Measurements from ENCODE around the gene TFDP2.
"Not testable (repeated sequence)": the region's sequence is repeated elsewhere in the genome, so short reads cannot be mapped to it uniquely, and the experiment has no call there.

TFDP2 gene

GRCh38 chr3:142105991-142106390 lies 43.4 kb downstream of the TFDP2 start:
- no peak overlapping the region for H3K9ac ChIP-seq
- no peaks in the 10 kb centered on the region for H3K27me3 ChIP-seq (ENCODE audit: control insufficient read depth, insufficient read depth, low read length)

GRCh38 chr3:142104763-142105162 lies 44.6 kb downstream of the TFDP2 start:
- H3K27me3 ChIP-seq (ENCODE audit: control insufficient read depth, insufficient read depth, low read length) = no peaks in the 10 kb centered on the region
- no peak for TF ChIP-seq CTCF (IDR thresholded peaks at IDR 0.05)

More at GRCh38 chr3:142105991-142106390, 43.4 kb downstream of the TFDP2 start:
- H3K9me3 ChIP-seq (ENCODE audit: control insufficient read depth, low read length) = no peaks in the 10 kb centered on the region
- peaks cover 5% of the 10 kb centered on the region for H3K4me1 ChIP-seq
- no peak overlapping the region for H2AFZ ChIP-seq
- no peak overlapping the region for H3K4me2 ChIP-seq (ENCODE audit: low read length)
- TF ChIP-seq CTCF (IDR thresholded peaks at IDR 0.05) = no peak
- H3K79me2 ChIP-seq = peaks cover 31% of the 10 kb centered on the region
- H3K4me3 ChIP-seq (ENCODE audit: low read depth, low read length) = no peak overlapping the region
- no peak overlapping the region for H3K27ac ChIP-seq
- H3K36me3 ChIP-seq (ENCODE audit: control insufficient read depth, insufficient read depth, low read length) = no peaks in the 10 kb centered on the region

GRCh38 chr3:142098964-142099363 lies 50.4 kb downstream of the TFDP2 start:
- Histone ChIP-seq H2AFZ (no peak overlapping the region), H3K36me3 (ENCODE audit: control insufficient read depth, insufficient read depth, low read length) (no peaks in the 10 kb centered on the region), H3K4me1 (no peaks in the 10 kb centered on the region), H3K79me2 (no peaks in the 10 kb centered on the region), H3K27ac (no peak overlapping the region), H3K4me2 (ENCODE audit: low read length) (no peak overlapping the region), H3K27me3 (ENCODE audit: control insufficient read depth, insufficient read depth, low read length) (no peaks in the 10 kb centered on the region), H3K9ac (no peak overlapping the region), H3K9me3 (ENCODE audit: control insufficient read depth, low read length) (no peaks in the 10 kb centered on the region), H3K4me3 (ENCODE audit: low read depth, low read length) (no peak overlapping the region)
- no peak for TF ChIP-seq CTCF (IDR thresholded peaks at IDR 0.05)

More at GRCh38 chr3:142104763-142105162, 44.6 kb downstream of the TFDP2 start:
- no peak overlapping the region for H3K27ac ChIP-seq
- peaks cover 20% of the 10 kb centered on the region for H3K79me2 ChIP-seq
- H3K4me1 ChIP-seq = peaks cover 5% of the 10 kb centered on the region
- H3K4me2 ChIP-seq (ENCODE audit: low read length) = no peak overlapping the region
- H2AFZ ChIP-seq = no peak overlapping the region
- no peaks in the 10 kb centered on the region for H3K9me3 ChIP-seq (ENCODE audit: control insufficient read depth, low read length)
- H3K9ac ChIP-seq = no peak overlapping the region
- no peak overlapping the region for H3K4me3 ChIP-seq (ENCODE audit: low read depth, low read length)
- no peaks in the 10 kb centered on the region for H3K36me3 ChIP-seq (ENCODE audit: control insufficient read depth, insufficient read depth, low read length)

- Histone ChIP-seq H3K27ac (no peak overlapping the region), H3K79me2 (no peaks in the 10 kb centered on the region), H3K36me3 (ENCODE audit: control insufficient read depth, insufficient read depth, low read length) (no peaks in the 10 kb centered on the region), H3K9ac (no peak overlapping the region), H3K9me3 (ENCODE audit: control insufficient read depth, low read length) (no peaks in the 10 kb centered on the region), H2AFZ (no peak overlapping the region), H3K4me3 (ENCODE audit: low read depth, low read length) (no peak overlapping the region), H3K27me3 (ENCODE audit: control insufficient read depth, insufficient read depth, low read length) (no peaks in the 10 kb centered on the region), H3K4me2 (ENCODE audit: low read length) (no peak overlapping the region), H3K4me1 (no peaks in the 10 kb centered on the region)
- TF ChIP-seq CTCF (IDR thresholded peaks at IDR 0.05) = no peak
Measured at GRCh38 chr3:142097099-142097843, 52.1 kb downstream of the TFDP2 start.

- H3K9me3 ChIP-seq (ENCODE audit: control insufficient read depth, low read length) = no peaks in the 10 kb centered on the region
- H3K4me2 ChIP-seq (ENCODE audit: low read length) = no peak overlapping the region
- no peaks in the 10 kb centered on the region for H3K27me3 ChIP-seq (ENCODE audit: control insufficient read depth, insufficient read depth, low read length)
- H3K27ac ChIP-seq = no peak overlapping the region
- H3K4me1 ChIP-seq = no peaks in the 10 kb centered on the region
- no peak overlapping the region for H3K9ac ChIP-seq
- no peak overlapping the region for H2AFZ ChIP-seq
- H3K79me2 ChIP-seq = no peaks in the 10 kb centered on the region
- no peaks in the 10 kb centered on the region for H3K36me3 ChIP-seq (ENCODE audit: control insufficient read depth, insufficient read depth, low read length)
- TF ChIP-seq CTCF (IDR thresholded peaks at IDR 0.05) = no peak
- no peak overlapping the region for H3K4me3 ChIP-seq (ENCODE audit: low read depth, low read length)
Measured at GRCh38 chr3:142095841-142096240, 53.5 kb downstream of the TFDP2 start.

- H2AFZ ChIP-seq; H3K27ac ChIP-seq; H3K9me3 ChIP-seq (ENCODE audit: control insufficient read depth, low read length); H3K27me3 ChIP-seq (ENCODE audit: control insufficient read depth, insufficient read depth, low read length); H3K79me2 ChIP-seq; H3K9ac ChIP-seq; H3K4me2 ChIP-seq (ENCODE audit: low read length); H3K36me3 ChIP-seq (ENCODE audit: control insufficient read depth, insufficient read depth, low read length); H3K4me3 ChIP-seq (ENCODE audit: low read depth, low read length); H3K4me1 ChIP-seq: not testable (repeated sequence)
Measured at GRCh38 chr3:142088925-142089324, 60.4 kb downstream of the TFDP2 start.

Measured in parathyroid adenoma (tissue), 2 donors.